ENCODE data around the gene SAMD5.

DNA sequence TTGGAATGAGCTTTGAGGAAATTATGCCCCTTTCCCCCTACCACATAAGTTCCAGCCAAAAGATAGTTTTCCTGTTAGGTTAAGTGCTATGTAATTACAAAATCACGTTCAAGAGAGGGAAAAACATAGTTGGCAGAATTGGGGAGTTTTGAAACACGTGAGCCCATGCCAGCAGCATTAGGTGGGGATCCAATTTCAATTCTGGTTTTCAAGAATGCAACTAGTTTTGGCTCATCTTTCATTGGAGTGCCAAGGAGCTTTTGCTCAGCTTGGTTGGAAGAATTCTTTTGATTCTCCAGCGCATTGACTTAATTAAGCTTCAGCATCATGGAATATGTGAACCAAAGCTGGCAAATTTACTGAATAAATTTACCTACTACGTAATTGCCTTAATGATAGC lies 95.9 kb downstream of the SAMD5 start:
- TF ChIP-seq, protein P1, sequence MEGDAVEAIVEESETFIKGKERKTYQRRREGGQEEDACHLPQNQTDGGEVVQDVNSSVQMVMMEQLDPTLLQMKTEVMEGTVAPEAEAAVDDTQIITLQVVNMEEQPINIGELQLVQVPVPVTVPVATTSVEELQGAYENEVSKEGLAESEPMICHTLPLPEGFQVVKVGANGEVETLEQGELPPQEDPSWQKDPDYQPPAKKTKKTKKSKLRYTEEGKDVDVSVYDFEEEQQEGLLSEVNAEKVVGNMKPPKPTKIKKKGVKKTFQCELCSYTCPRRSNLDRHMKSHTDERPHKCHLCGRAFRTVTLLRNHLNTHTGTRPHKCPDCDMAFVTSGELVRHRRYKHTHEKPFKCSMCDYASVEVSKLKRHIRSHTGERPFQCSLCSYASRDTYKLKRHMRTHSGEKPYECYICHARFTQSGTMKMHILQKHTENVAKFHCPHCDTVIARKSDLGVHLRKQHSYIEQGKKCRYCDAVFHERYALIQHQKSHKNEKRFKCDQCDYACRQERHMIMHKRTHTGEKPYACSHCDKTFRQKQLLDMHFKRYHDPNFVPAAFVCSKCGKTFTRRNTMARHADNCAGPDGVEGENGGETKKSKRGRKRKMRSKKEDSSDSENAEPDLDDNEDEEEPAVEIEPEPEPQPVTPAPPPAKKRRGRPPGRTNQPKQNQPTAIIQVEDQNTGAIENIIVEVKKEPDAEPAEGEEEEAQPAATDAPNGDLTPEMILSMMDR (IDR thresholded peaks at IDR 0.05 in 8 of 11, conservative IDR thresholded peaks at IDR 0.05 in 3 of 11): no peak
- TF ChIP-seq POLR2AphosphoS5 (IDR thresholded peaks at IDR 0.05): no peak
- no peak for TF ChIP-seq POLR2A (IDR thresholded peaks at IDR 0.05)
